Body of pancreas (tissue), 4 donors: ENCODE data around the gene RASGRP3. TPM values are rescaled to one million over a fixed set of nuclear protein-coding genes. Genes with fewer than 3 reads are reported as not detected.
A peak's percentile ranks its signal among the peaks of the same experiment; 100 is the strongest.

Experiments
- ATAC-seq: fragments of 150-250 bp; one replicate; pipeline ENCODE4 v1.9.1; 2016
- DNase-seq, 4 donors: peaks; one replicate each; pipeline ENCODE4 v3.0.0-alpha.2; 2019
- H3K27ac ChIP-seq, 4 donors: fragments of 200-600 bp; sonication (generic); 1 replicate in 3 of 4; 2 replicates in 1 of 4; pipeline versions ENCODE4 v1.5.1 to v1.6.1; 2016 to 2019; ENCODE audit warnings: mild to moderate bottlenecking in 1 of 4, mixed read lengths in 1 of 4, moderate library complexity in 1 of 4
- H3K27me3 ChIP-seq, 2 donors: fragments of 200-600 bp; sonication (generic); one replicate each; pipeline ENCODE4 v1.6.0; 2016; ENCODE audit warnings: mild to moderate bottlenecking in 1 of 2
- H3K36me3 ChIP-seq, 2 donors: fragments of 200-600 bp; sonication (generic); replicated peaks in 1 of 2; 2 replicates each; pipeline ENCODE4 v1.5.1; 2016; ENCODE audit warnings: low read depth in 2 of 2; ENCODE audit not compliant: insufficient read depth in 1 of 2
- H3K4me1 ChIP-seq: fragments of 200-600 bp; sonication (generic); one replicate; pipeline ENCODE4 v1.6.0; 2016
- H3K4me3 ChIP-seq, 2 donors: fragments of 200-600 bp; sonication (generic); 1 replicate in 1 of 2; 2 replicates in 1 of 2; pipeline ENCODE4 v1.5.1; 2016 to 2019
- H3K9me3 ChIP-seq, 3 donors: fragments of 200-600 bp; sonication (generic); 1 replicate in 2 of 3; 2 replicates in 1 of 3; pipeline ENCODE4 v1.5.1; 2016
- CTCF ChIP-seq, 7 experiments: fragments of 450-650 bp in 4 of 7; fragments of 200-600 bp in 3 of 7; sonication (generic) in 3 of 7; IDR thresholded peaks; one replicate each; pipeline ENCODE4 v1.5.1; 2016 to 2019; ENCODE audit warnings: antibody characterized with exemption in 7 of 7
- POLR2A ChIP-seq, 3 donors: fragments of 450-650 bp; IDR thresholded peaks; one replicate each; pipeline ENCODE4 v1.6.1; 2016; ENCODE audit warnings: antibody characterized with exemption in 3 of 3, mild to moderate bottlenecking in 2 of 3
- WGBS, 2 donors: methylation state at CpG; one replicate each; pipeline ENCODE4 v1.1.5; 2017; 5-methylcytosine and 5-hydroxymethylcytosine counted together
- intact Hi-C: fragments of 100-400 bp; cut with DNase I; formaldehyde crosslinking; loops from one replicate; pipeline ENCODE4 v1.15.1; 2023
- total RNA-seq, 2 donors: library from RNA; depleted of rRNA; stranded (reverse); fragments of >200 nt; gene quantifications; one replicate each; pipeline ENCODE4 v1.1.0, GENCODE V29; 2016

Gene RASGRP3
- total RNA-seq, 2 donors from 2014 or later: 3.9 to 22.1 TPM

GRCh38 chr2:33477473-33478468 lies 1.3 kb downstream of the RASGRP3 start:
- intact Hi-C loops: no loop called here
- H3K4me3 ChIP-seq: no peak overlapping the region
- DNase-seq (peak; percentile 41 to 62 (median 48)), ATAC-seq (no peak)
- H3K36me3 ChIP-seq: no peaks in the 10 kb centered on the region
- peak overlapping the region; percentile 4 to 95 (median 92) for H3K27ac ChIP-seq
- TF ChIP-seq POLR2A (IDR thresholded peaks at IDR 0.05): peak in 2 of 3 donors; percentile 49 to 53
- no peak for TF ChIP-seq CTCF (IDR thresholded peaks at IDR 0.05)
- WGBS, 2 donors: 54 to 59% methylated on average over 20 of the region's 20 CpGs
- no peaks in the 10 kb centered on the region for H3K27me3 ChIP-seq
- H3K4me1 ChIP-seq: peaks cover 24% of the 10 kb centered on the region
- H3K9me3 ChIP-seq: no peaks in the 10 kb centered on the region

- H3K27ac ChIP-seq: no peak overlapping the region
- ATAC-seq (no peak), DNase-seq (no peak)
- intact Hi-C loops: no loop called here
- peaks cover 24% of the 10 kb centered on the region for H3K4me1 ChIP-seq
- no peaks in the 10 kb centered on the region for H3K9me3 ChIP-seq
- H3K4me3 ChIP-seq: no peak overlapping the region
- 73 to 74% methylated on average over 9 of the region's 9 CpGs for WGBS, 2 donors
- no peaks in the 10 kb centered on the region for H3K36me3 ChIP-seq
- no peaks in the 10 kb centered on the region for H3K27me3 ChIP-seq
- TF ChIP-seq CTCF (IDR thresholded peaks at IDR 0.05) (no peak), POLR2A (IDR thresholded peaks at IDR 0.05) (no peak)
Observed at GRCh38 chr2:33478968-33479731, 2.7 kb downstream of the RASGRP3 start.

GRCh38 chr2:33482518-33482917 lies 6.1 kb downstream of the RASGRP3 start:
- no peak for TF ChIP-seq POLR2A (IDR thresholded peaks at IDR 0.05)
- TF ChIP-seq CTCF (IDR thresholded peaks at IDR 0.05): no peak
- no peaks in the 10 kb centered on the region for H3K27me3 ChIP-seq
- peaks cover 15% of the 10 kb centered on the region for H3K4me1 ChIP-seq
- H3K4me3 ChIP-seq: no peak overlapping the region
- ATAC-seq: no peak
- no peaks in the 10 kb centered on the region for H3K9me3 ChIP-seq
- intact Hi-C loops: loop anchor here (10.0 kb wide), 1 partner anchor 112 kb away; the partner anchor contains the start of gene FAM98A
- no peaks in the 10 kb centered on the region for H3K36me3 ChIP-seq
- H3K27ac ChIP-seq: no peak overlapping the region
- no peak for DNase-seq
- WGBS, 2 donors: 77 to 89% methylated on average over 2 of the region's 2 CpGs

- 42 to 55% methylated on average over 2 of the region's 2 CpGs for WGBS, 2 donors
- Histone ChIP-seq H3K4me3 (no peak overlapping the region), H3K27me3 (no peaks in the 10 kb centered on the region), H3K9me3 (no peaks in the 10 kb centered on the region), H3K27ac (peak overlapping the region in 1 of 4 donors; percentile 41), H3K4me1 (peaks cover 7% of the 10 kb centered on the region), H3K36me3 (no peaks in the 10 kb centered on the region)
- ATAC-seq: no peak
- TF ChIP-seq CTCF (IDR thresholded peaks at IDR 0.05): no peak
- no peak for TF ChIP-seq POLR2A (IDR thresholded peaks at IDR 0.05)
- DNase-seq: no peak
- intact Hi-C loops: loop anchor here (10.0 kb wide), 1 partner anchor 111 kb away; the partner anchor contains the start of gene FAM98A
Observed at GRCh38 chr2:33484042-33484621, 7.7 kb downstream of the RASGRP3 start.
